ENCODE data around the gene GALNT2. TPM values are rescaled to one million over a fixed set of nuclear protein-coding genes. Genes with fewer than 3 reads are reported as not detected.

GALNT2 gene
- total RNA-seq, 1 donor from 2014 or later: 60.7 TPM

DNA sequence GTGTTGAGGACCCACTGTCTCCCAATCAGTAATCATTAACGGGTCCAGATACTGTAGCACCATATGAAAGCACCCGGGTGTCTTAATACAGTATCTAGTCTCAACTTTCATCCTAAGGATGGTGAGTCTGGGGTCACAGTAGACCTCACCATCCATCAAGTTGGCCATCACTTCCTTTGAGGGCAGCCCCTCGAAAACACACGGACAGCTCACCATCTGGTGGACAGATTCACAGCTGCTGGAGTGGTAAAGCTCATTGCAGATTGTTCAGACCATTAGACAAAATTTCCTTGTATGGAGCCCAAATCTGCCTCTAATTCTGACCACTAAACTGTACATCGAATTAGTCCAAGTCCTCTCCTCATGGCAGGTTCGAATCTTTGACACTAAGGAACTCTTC is 236.0 kb downstream of the GALNT2 start:
- TF ChIP-seq, protein P1, sequence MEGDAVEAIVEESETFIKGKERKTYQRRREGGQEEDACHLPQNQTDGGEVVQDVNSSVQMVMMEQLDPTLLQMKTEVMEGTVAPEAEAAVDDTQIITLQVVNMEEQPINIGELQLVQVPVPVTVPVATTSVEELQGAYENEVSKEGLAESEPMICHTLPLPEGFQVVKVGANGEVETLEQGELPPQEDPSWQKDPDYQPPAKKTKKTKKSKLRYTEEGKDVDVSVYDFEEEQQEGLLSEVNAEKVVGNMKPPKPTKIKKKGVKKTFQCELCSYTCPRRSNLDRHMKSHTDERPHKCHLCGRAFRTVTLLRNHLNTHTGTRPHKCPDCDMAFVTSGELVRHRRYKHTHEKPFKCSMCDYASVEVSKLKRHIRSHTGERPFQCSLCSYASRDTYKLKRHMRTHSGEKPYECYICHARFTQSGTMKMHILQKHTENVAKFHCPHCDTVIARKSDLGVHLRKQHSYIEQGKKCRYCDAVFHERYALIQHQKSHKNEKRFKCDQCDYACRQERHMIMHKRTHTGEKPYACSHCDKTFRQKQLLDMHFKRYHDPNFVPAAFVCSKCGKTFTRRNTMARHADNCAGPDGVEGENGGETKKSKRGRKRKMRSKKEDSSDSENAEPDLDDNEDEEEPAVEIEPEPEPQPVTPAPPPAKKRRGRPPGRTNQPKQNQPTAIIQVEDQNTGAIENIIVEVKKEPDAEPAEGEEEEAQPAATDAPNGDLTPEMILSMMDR (IDR thresholded peaks at IDR 0.05; ENCODE audit: insufficient read depth, low read length, poor library complexity, severe bottlenecking): no peak
- DNase-seq (ENCODE audit: low read depth): no peak
- Histone ChIP-seq H3K4me3 (ENCODE audit: low read depth, low read length) (no peak overlapping the region), H3K27me3 (ENCODE audit: control insufficient read depth, insufficient read depth, low read length) (no peaks in the 10 kb centered on the region), H3K36me3 (ENCODE audit: control insufficient read depth, insufficient read depth, low read length) (no peaks in the 10 kb centered on the region)

DNA sequence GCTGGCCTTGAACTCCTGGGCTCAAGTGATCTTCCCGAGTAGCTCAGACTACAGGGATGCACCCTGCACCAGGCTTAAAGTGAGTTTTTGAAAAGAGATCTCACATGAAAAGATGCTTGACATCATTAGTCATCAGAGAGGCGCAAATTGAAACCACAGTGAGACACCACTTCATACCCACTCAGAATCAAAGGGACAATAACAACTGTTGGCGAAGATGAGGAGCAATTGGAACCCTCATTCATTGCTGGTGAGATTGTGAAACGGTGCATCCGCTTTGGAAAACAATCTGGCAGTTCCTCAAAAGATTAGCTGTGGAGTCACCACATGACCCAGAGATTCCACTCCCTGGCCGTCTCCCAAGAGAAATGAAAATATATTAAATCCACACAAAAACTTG is 236.8 kb downstream of the GALNT2 start:
- TF ChIP-seq, protein P1 (IDR thresholded peaks at IDR 0.05; ENCODE audit: insufficient read depth, low read length, poor library complexity, severe bottlenecking): no peak
- no peaks in the 10 kb centered on the region for H3K36me3 ChIP-seq (ENCODE audit: control insufficient read depth, insufficient read depth, low read length)
- no peaks in the 10 kb centered on the region for H3K27me3 ChIP-seq (ENCODE audit: control insufficient read depth, insufficient read depth, low read length)
- H3K4me3 ChIP-seq (ENCODE audit: low read depth, low read length): no peak overlapping the region
- no peak for DNase-seq (ENCODE audit: low read depth)

DNA sequence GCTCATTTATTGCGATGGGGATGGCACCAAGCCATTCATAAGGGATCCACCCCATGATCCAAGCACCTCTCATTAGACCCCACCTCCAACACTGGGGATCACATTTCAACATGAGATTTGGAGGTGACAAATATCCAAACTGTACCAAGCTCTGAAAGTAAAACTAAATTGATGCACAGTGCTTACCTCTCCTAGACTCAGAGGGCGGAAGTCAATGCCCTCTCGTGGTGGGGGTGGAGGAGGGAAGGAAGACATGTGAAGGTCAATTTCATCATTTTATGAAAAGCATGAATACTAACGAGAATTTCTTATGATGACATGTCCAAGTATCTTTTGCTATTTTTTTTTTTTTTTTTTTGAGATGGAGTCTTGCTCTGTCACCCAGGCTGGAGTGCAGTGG is 239.1 kb downstream of the GALNT2 start:
- no peak for DNase-seq (ENCODE audit: low read depth)
- H3K4me3 ChIP-seq (ENCODE audit: low read depth, low read length): no peak overlapping the region
- H3K27me3 ChIP-seq (ENCODE audit: control insufficient read depth, insufficient read depth, low read length): no peaks in the 10 kb centered on the region
- H3K36me3 ChIP-seq (ENCODE audit: control insufficient read depth, insufficient read depth, low read length): no peaks in the 10 kb centered on the region
- TF ChIP-seq, protein P1 (IDR thresholded peaks at IDR 0.05; ENCODE audit: insufficient read depth, low read length, poor library complexity, severe bottlenecking): no peak

DNA sequence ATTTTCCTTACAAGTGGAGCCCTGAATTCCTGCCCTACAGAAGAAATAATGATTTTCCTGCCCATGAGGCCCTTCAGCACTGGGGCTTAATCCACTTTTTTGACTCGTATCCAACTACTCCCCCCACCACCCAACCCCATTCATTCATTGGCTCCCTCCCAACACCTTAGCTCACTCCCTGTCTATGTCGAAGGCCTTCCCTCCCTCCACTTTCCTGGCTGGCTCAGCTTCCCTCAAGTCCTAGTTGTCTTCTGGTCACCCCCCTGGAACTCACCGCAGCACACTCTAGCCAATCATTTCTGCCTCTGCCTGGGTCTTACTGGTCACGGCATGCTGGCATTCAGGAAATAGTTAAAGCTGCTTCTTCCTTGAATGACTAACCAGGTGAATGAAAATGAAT is 240.2 kb downstream of the GALNT2 start:
- DNase-seq (ENCODE audit: low read depth): peak; percentile 31
- TF ChIP-seq, protein P1 (IDR thresholded peaks at IDR 0.05; ENCODE audit: insufficient read depth, low read length, poor library complexity, severe bottlenecking): no peak
- H3K36me3 ChIP-seq (ENCODE audit: control insufficient read depth, insufficient read depth, low read length): no peaks in the 10 kb centered on the region
- no peaks in the 10 kb centered on the region for H3K27me3 ChIP-seq (ENCODE audit: control insufficient read depth, insufficient read depth, low read length)
- H3K4me3 ChIP-seq (ENCODE audit: low read depth, low read length): no peak overlapping the region

DNA sequence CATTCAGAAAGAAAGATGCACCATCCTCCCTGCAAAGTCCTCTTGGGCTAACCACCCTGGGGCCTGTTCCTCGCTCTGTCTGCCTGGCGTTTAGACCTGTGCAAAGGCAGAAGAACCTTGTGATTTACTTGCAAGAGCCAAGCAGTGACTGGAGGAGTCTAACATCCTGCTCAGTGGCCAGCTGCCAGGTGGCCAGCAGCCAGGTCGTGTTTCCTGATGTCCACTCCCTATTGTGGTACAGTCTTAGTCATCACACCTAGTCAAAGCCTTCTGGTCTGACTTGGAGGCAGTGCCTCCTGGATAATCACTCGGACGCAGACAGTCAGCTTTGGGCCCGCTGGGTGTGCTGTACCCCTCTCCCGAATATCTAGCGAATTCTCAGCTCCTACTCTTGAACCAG is 241.0 kb downstream of the GALNT2 start:
- Histone ChIP-seq H3K4me3 (ENCODE audit: low read depth, low read length) (no peak overlapping the region), H3K27me3 (ENCODE audit: control insufficient read depth, insufficient read depth, low read length) (no peaks in the 10 kb centered on the region), H3K36me3 (ENCODE audit: control insufficient read depth, insufficient read depth, low read length) (no peaks in the 10 kb centered on the region)
- DNase-seq (ENCODE audit: low read depth): peak; percentile 87
- TF ChIP-seq, protein P1 (IDR thresholded peaks at IDR 0.05; ENCODE audit: insufficient read depth, low read length, poor library complexity, severe bottlenecking): no peak

DNA sequence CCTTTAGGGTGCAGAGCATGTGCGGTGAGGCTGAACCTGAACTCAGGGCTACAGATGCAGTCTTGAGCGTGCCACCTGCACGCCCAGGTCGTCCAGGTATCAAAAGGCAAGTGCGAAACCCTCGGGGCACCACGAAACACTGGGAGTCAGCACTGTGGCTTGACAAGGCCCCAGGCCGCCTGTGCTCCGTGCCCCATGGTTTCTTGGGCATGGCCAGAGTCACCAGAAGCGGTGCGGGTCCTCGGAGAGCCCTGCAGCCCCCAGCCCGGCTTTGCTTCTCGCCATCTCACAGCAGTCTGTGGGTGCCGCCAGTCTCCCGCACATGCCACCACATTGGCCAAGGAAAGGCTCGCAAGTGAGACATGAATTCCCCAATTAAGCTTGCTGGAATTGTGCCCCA is 241.8 kb downstream of the GALNT2 start:
- H3K36me3 ChIP-seq (ENCODE audit: control insufficient read depth, insufficient read depth, low read length): no peaks in the 10 kb centered on the region
- no peaks in the 10 kb centered on the region for H3K27me3 ChIP-seq (ENCODE audit: control insufficient read depth, insufficient read depth, low read length)
- DNase-seq (ENCODE audit: low read depth): no peak
- TF ChIP-seq, protein P1 (IDR thresholded peaks at IDR 0.05; ENCODE audit: insufficient read depth, low read length, poor library complexity, severe bottlenecking): no peak
- H3K4me3 ChIP-seq (ENCODE audit: low read depth, low read length): no peak overlapping the region

Measured in kidney epithelial cell (primary cell).